H9 (cell line): ENCODE data around the gene PDE8A. TPM values are rescaled to one million over a fixed set of nuclear protein-coding genes. Genes with fewer than 3 reads are reported as not detected.

Source experiments
- DNase-seq: peaks from one replicate; pipeline ENCODE4 v3.0.0-alpha.2; 2017
- H2AFZ ChIP-seq: one replicate; pipeline ENCODE4 v1.6.1; 2013; ENCODE audit warnings: mild to moderate bottlenecking, low read length, control low read depth, moderate library complexity
- H2AK5ac ChIP-seq: 2 replicates; pipeline ENCODE4 v1.6.1; 2013; ENCODE audit warnings: low read length, control low read depth, mixed read lengths; ENCODE audit not compliant: insufficient read length
- H2BK120ac ChIP-seq: one replicate; pipeline ENCODE4 v1.6.1; 2013; ENCODE audit warnings: low read depth, mild to moderate bottlenecking, low read length, control low read depth, inconsistent platforms; ENCODE audit not compliant: poor library complexity, severe bottlenecking
- H2BK12ac ChIP-seq: 2 replicates; pipeline ENCODE4 v1.6.1; 2013; ENCODE audit warnings: low read length, control low read depth, mixed read lengths, low read depth; ENCODE audit not compliant: insufficient read length
- H2BK15ac ChIP-seq: 2 replicates; pipeline ENCODE4 v1.6.1; 2013; ENCODE audit warnings: low read depth, low read length, control low read depth
- H2BK20ac ChIP-seq: one replicate; pipeline ENCODE4 v1.6.1; 2013; ENCODE audit warnings: low read depth, mild to moderate bottlenecking, low read length, control low read depth, inconsistent platforms; ENCODE audit not compliant: poor library complexity, severe bottlenecking
- H2BK5ac ChIP-seq: 2 replicates; pipeline ENCODE4 v1.6.1; 2013; ENCODE audit warnings: low read length, control low read depth, mixed read lengths; ENCODE audit not compliant: insufficient read length
- H3K14ac ChIP-seq: 2 replicates; pipeline ENCODE4 v1.6.1; 2013; ENCODE audit warnings: low read length, control low read depth; ENCODE audit not compliant: insufficient read depth
- H3K18ac ChIP-seq: 2 replicates; pipeline ENCODE4 v1.6.1; 2013; ENCODE audit warnings: low read depth, mild to moderate bottlenecking, mixed read lengths, low read length, control low read depth; ENCODE audit not compliant: insufficient read length
- H3K23ac ChIP-seq: 2 replicates; pipeline ENCODE4 v1.6.1; 2013; ENCODE audit warnings: low read length, control low read depth, mixed read lengths, low read depth; ENCODE audit not compliant: insufficient read length
- H3K23me2 ChIP-seq: 2 replicates; pipeline ENCODE4 v1.6.1; 2013; ENCODE audit warnings: low read depth, mild to moderate bottlenecking, mixed read lengths, low read length, control low read depth; ENCODE audit not compliant: insufficient read length, poor library complexity, severe bottlenecking
- H3K27ac ChIP-seq: 2 replicates; pipeline ENCODE4 v1.5.1; 2013; ENCODE audit warnings: low read length, control low read depth, mixed read lengths, low read depth; ENCODE audit not compliant: insufficient read length
- H3K27me3 ChIP-seq: 2 replicates; pipeline ENCODE4 v1.6.1; 2013; ENCODE audit warnings: low read length, control low read depth, inconsistent platforms; ENCODE audit not compliant: insufficient read depth
- H3K4ac ChIP-seq: 2 replicates; pipeline ENCODE4 v1.6.1; 2013; ENCODE audit warnings: low read depth, mild to moderate bottlenecking, control low read depth, inconsistent platforms, low read length, moderate library complexity
- H3K4me1 ChIP-seq: 2 replicates; pipeline ENCODE4 v1.6.1; 2013; ENCODE audit warnings: low read length, control low read depth, inconsistent platforms; ENCODE audit not compliant: insufficient read depth
- H3K4me2 ChIP-seq: 2 replicates; pipeline ENCODE4 v1.6.1; 2013; ENCODE audit warnings: low read length, control low read depth, mixed read lengths; ENCODE audit not compliant: insufficient read length, insufficient read depth
- H3K56ac ChIP-seq: 2 replicates; pipeline ENCODE4 v1.6.1; 2013; ENCODE audit warnings: low read depth, mild to moderate bottlenecking, mixed read lengths, low read length, control low read depth; ENCODE audit not compliant: insufficient read length
- H3K79me1 ChIP-seq: 2 replicates; pipeline ENCODE4 v1.6.1; 2013; ENCODE audit warnings: low read depth, mild to moderate bottlenecking, moderate library complexity, low read length, control low read depth, inconsistent platforms; ENCODE audit not compliant: insufficient read depth, poor library complexity, severe bottlenecking
- H3K79me2 ChIP-seq: 2 replicates; pipeline ENCODE4 v1.6.1; 2013; ENCODE audit warnings: low read length, control low read depth, inconsistent platforms; ENCODE audit not compliant: insufficient read depth
- H3K9ac ChIP-seq: 2 replicates; pipeline ENCODE4 v1.6.1; 2013; ENCODE audit warnings: low read length, control low read depth, mixed read lengths; ENCODE audit not compliant: insufficient read length; ENCODE audit errors: extremely low read depth
- H3K9me3 ChIP-seq: one replicate; pipeline ENCODE4 v1.6.1; 2013; ENCODE audit warnings: low read depth, low read length, inconsistent platforms; ENCODE audit not compliant: control insufficient read depth
- H3T11ph ChIP-seq: one replicate; pipeline ENCODE4 v1.6.1; 2013; ENCODE audit warnings: mild to moderate bottlenecking, low read length, control low read depth, inconsistent platforms
- H4K20me1 ChIP-seq: one replicate; pipeline ENCODE4 v1.6.1; 2013; ENCODE audit not compliant: control insufficient read depth, insufficient read length, insufficient read depth
- H4K5ac ChIP-seq: 2 replicates; pipeline ENCODE4 v1.6.1; 2013; ENCODE audit warnings: low read depth, mild to moderate bottlenecking, mixed read lengths, low read length, control low read depth; ENCODE audit not compliant: insufficient read length
- H4K8ac ChIP-seq: replicated peaks from 2 replicates; pipeline ENCODE4 v1.6.1; 2013; ENCODE audit warnings: low read length, control low read depth, mixed read lengths, low read depth; ENCODE audit not compliant: insufficient read length
- H4K91ac ChIP-seq: 2 replicates; pipeline ENCODE4 v1.6.1; 2013; ENCODE audit warnings: low read depth, mild to moderate bottlenecking, moderate library complexity, mixed read lengths, low read length, control low read depth; ENCODE audit not compliant: insufficient read length
- H3K27ac Mint-ChIP-seq, 3 experiments: 2 replicates in 2 of 3; 3 replicates in 1 of 3; pipeline ENCODE4 v1.8.0; 2020 to 2021; ENCODE audit warnings: mixed read lengths in 3 of 3, mild to moderate bottlenecking in 1 of 3, moderate library complexity in 1 of 3
- H3K27me3 Mint-ChIP-seq: 2 replicates; pipeline ENCODE4 v1.8.0; 2021; ENCODE audit warnings: low read depth, mild to moderate bottlenecking, moderate library complexity, mixed read lengths
- H3K36me3 Mint-ChIP-seq, 3 experiments: 2 replicates in 2 of 3; 3 replicates in 1 of 3; pipeline ENCODE4 v1.8.0; 2020 to 2021; ENCODE audit warnings: low read depth in 3 of 3, mixed read lengths in 3 of 3; ENCODE audit not compliant: insufficient read depth in 1 of 3
- H3K4me1 Mint-ChIP-seq, 2 experiments: 2 replicates each; pipeline ENCODE4 v1.8.0; 2020; ENCODE audit warnings: mixed read lengths in 2 of 2
- H3K4me3 Mint-ChIP-seq, 2 experiments: 2 replicates in 1 of 2; 3 replicates in 1 of 2; pipeline ENCODE4 v1.8.0; 2020 to 2021; ENCODE audit warnings: mild to moderate bottlenecking in 2 of 2, mixed read lengths in 2 of 2, moderate library complexity in 1 of 2
- H3K9me3 Mint-ChIP-seq, 2 experiments: 2 replicates in 1 of 2; 3 replicates in 1 of 2; pipeline ENCODE4 v1.8.0; 2020; ENCODE audit warnings: mild to moderate bottlenecking in 2 of 2, mixed read lengths in 2 of 2, moderate library complexity in 1 of 2
- CTCF ChIP-seq: fragments of 200-600 bp; sonication (generic); conservative IDR thresholded peaks from 3 replicates; pipeline ENCODE4 v1.8.0; 2021; ENCODE audit warnings: antibody characterized with exemption, mild to moderate bottlenecking
- WGBS: extraction: QIAGEN DNeasy Blood & Tissue Kit; methylation state at CpG from one replicate; pipeline ENCODE4 v1.1.7; 2013; ENCODE audit warnings: missing lambda C conversion rate, low lambda C conversion rate, mixed read lengths; ENCODE audit not compliant: insufficient read length; ENCODE audit errors: extremely low coverage; 5-methylcytosine and 5-hydroxymethylcytosine counted together
- total RNA-seq: library from RNA; stranded (reverse); gene quantifications from 2 replicates; pipeline ENCODE4 v1.2.1, GENCODE V29; 2021

PDE8A gene
- total RNA-seq, 1 experiment from 2014 or later: 9.3 TPM

GRCh38 chr15:84942456-84942855 is 39.2 kb upstream of the PDE8A start:
- H2AK5ac ChIP-seq: no peak overlapping the region
- H2BK20ac ChIP-seq: no peak overlapping the region
- H3K4me1 Mint-ChIP-seq: no peaks in the 10 kb centered on the region

More at GRCh38 chr15:84942456-84942855, 39.2 kb upstream of the PDE8A start:
- H3K27me3 ChIP-seq: no peaks in the 10 kb centered on the region
- H2BK120ac ChIP-seq: no peak overlapping the region
- H2BK12ac ChIP-seq: no peak overlapping the region
- Mint-ChIP-seq H3K27ac (no peak overlapping the region), H3K27me3 (no peaks in the 10 kb centered on the region), H3K9me3 (no peaks in the 10 kb centered on the region; a peak in 1 of 5 replicates), H3K4me3 (no peak overlapping the region), H3K36me3 (no peaks in the 10 kb centered on the region)
- H2AFZ ChIP-seq: no peak overlapping the region
- no peak overlapping the region for H3K27ac ChIP-seq
- DNase-seq: no peak
- H3K9ac ChIP-seq: no peak overlapping the region
- H2BK5ac ChIP-seq: no peak overlapping the region
- WGBS: no CpG with 5 or more reads among the region's 2 CpGs
- H3K79me1 ChIP-seq: no peaks in the 10 kb centered on the region
- H2BK15ac ChIP-seq: no peak overlapping the region
- H3K23ac ChIP-seq: no peak overlapping the region
- H3T11ph ChIP-seq: no peak overlapping the region
- no peak overlapping the region for H3K18ac ChIP-seq
- no peak overlapping the region for H3K4me2 ChIP-seq
- H3K4me1 ChIP-seq: no peaks in the 10 kb centered on the region
- no peaks in the 10 kb centered on the region for H4K20me1 ChIP-seq
- no peak overlapping the region for H4K5ac ChIP-seq
- H3K79me2 ChIP-seq: no peaks in the 10 kb centered on the region
- H3K23me2 ChIP-seq: no peaks in the 10 kb centered on the region
- H3K14ac ChIP-seq: no peak overlapping the region
- H3K4ac ChIP-seq: no peak overlapping the region
- no peak for TF ChIP-seq CTCF
- H4K91ac ChIP-seq: no peak overlapping the region
- no peaks in the 10 kb centered on the region for H3K9me3 ChIP-seq
- H3K56ac ChIP-seq: no peak overlapping the region
- no peak overlapping the region for H4K8ac ChIP-seq
